ENCODE results near the gene AZIN2.
"Not testable (repeated sequence)": the region's sequence is repeated elsewhere in the genome, so short reads cannot be mapped to it uniquely, and the experiment has no call there.

The AZIN2 gene

GRCh38 chr1:33121728-33122127, 40.8 kb downstream of the AZIN2 start:
- Histone ChIP-seq H2AFZ (ENCODE audit: low read length) (no peak overlapping the region), H3K4me3 (ENCODE audit: low read depth, low read length, poor library complexity, severe bottlenecking) (no peak overlapping the region), H3K9me2 (ENCODE audit: low read depth, low read length) (no peaks in the 10 kb centered on the region), H3K27ac (ENCODE audit: low read depth, low read length, poor library complexity, severe bottlenecking) (no peak overlapping the region), H3F3A (ENCODE audit: insufficient read depth, low read length) (no peaks in the 10 kb centered on the region), H3K4me2 (ENCODE audit: low read length) (no peak overlapping the region), H4K20me1 (ENCODE audit: insufficient read depth, low read length) (no peaks in the 10 kb centered on the region), H3K9me3 (ENCODE audit: low read length) (no peaks in the 10 kb centered on the region), H3K79me2 (ENCODE audit: insufficient read depth, low read length) (no peaks in the 10 kb centered on the region), H3K9ac (ENCODE audit: low read length) (no peak overlapping the region), H3K36me3 (ENCODE audit: insufficient read depth, low read length) (no peaks in the 10 kb centered on the region), H3K27me3 (ENCODE audit: insufficient read depth, low read length) (no peaks in the 10 kb centered on the region), H3K4me1 (ENCODE audit: insufficient read depth, low read length, severe bottlenecking) (no peaks in the 10 kb centered on the region)
- no peak for TF ChIP-seq CTCF (IDR thresholded peaks at IDR 0.05; ENCODE audit: low read length)
- no peak for TF ChIP-seq EZH2 (IDR thresholded peaks at IDR 0.05; ENCODE audit: borderline replicate concordance, low read length)

DNA sequence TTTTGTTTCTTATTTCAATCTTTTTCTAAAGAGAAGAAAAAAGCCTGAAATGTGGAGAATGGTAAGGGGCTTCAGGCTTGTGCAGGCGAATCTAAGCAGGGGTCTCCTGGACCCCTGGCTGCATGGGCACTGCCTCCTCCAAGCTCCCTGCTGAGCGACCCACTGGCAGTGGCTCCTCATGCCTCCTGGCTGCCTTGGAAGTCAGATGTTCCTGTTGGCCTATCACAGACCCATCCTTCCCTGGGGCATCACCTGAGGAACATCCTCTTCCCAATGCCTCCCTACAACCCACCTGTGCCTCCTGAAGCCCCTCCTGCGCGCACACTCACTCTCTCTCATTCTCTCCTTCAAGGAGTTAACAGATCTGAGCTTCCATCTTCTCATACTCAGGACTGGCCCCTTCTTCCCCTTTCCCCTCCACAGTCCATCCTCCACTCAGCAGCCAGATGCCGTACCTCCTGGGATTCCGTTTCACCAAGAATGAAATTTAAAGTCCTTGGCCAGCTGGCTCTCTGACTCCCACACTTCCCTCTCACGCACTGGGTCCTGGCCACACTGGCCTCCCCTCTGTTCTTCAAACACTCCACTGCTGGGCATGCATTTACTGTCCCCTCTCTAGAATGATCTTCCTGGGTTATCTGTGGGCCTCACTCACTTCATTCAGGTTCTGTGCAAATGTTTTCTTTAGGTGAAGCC, 41.7 kb downstream of the AZIN2 start:
- H3K27ac ChIP-seq (ENCODE audit: low read depth, low read length, poor library complexity, severe bottlenecking) = no peak overlapping the region
- H3K9me2 ChIP-seq (ENCODE audit: low read depth, low read length) = no peaks in the 10 kb centered on the region
- H2AFZ ChIP-seq (ENCODE audit: low read length) = no peak overlapping the region
- no peak overlapping the region for H3K9ac ChIP-seq (ENCODE audit: low read length)
- no peaks in the 10 kb centered on the region for H3K36me3 ChIP-seq (ENCODE audit: insufficient read depth, low read length)
- H3F3A ChIP-seq (ENCODE audit: insufficient read depth, low read length) = no peaks in the 10 kb centered on the region
- TF ChIP-seq CTCF (IDR thresholded peaks at IDR 0.05; ENCODE audit: low read length) (no peak), EZH2 (IDR thresholded peaks at IDR 0.05; ENCODE audit: borderline replicate concordance, low read length) (no peak)
- H3K4me3 ChIP-seq (ENCODE audit: low read depth, low read length, poor library complexity, severe bottlenecking) = no peak overlapping the region
- no peaks in the 10 kb centered on the region for H3K79me2 ChIP-seq (ENCODE audit: insufficient read depth, low read length)
- H3K4me2 ChIP-seq (ENCODE audit: low read length) = no peak overlapping the region
- no peaks in the 10 kb centered on the region for H3K9me3 ChIP-seq (ENCODE audit: low read length)
- peaks cover 8% of the 10 kb centered on the region for H3K4me1 ChIP-seq (ENCODE audit: insufficient read depth, low read length, severe bottlenecking)
- H4K20me1 ChIP-seq (ENCODE audit: insufficient read depth, low read length) = no peaks in the 10 kb centered on the region
- H3K27me3 ChIP-seq (ENCODE audit: insufficient read depth, low read length) = no peaks in the 10 kb centered on the region

- Histone ChIP-seq H4K20me1 (ENCODE audit: insufficient read depth, low read length) (no peaks in the 10 kb centered on the region), H3K27me3 (ENCODE audit: insufficient read depth, low read length) (no peaks in the 10 kb centered on the region), H3K4me3 (ENCODE audit: low read depth, low read length, poor library complexity, severe bottlenecking) (no peak overlapping the region), H3K9ac (ENCODE audit: low read length) (no peak overlapping the region), H3K9me3 (ENCODE audit: low read length) (no peaks in the 10 kb centered on the region), H3K36me3 (ENCODE audit: insufficient read depth, low read length) (no peaks in the 10 kb centered on the region), H3K9me2 (ENCODE audit: low read depth, low read length) (no peaks in the 10 kb centered on the region), H3K4me2 (ENCODE audit: low read length) (no peak overlapping the region), H3F3A (ENCODE audit: insufficient read depth, low read length) (no peaks in the 10 kb centered on the region), H3K79me2 (ENCODE audit: insufficient read depth, low read length) (no peaks in the 10 kb centered on the region), H3K4me1 (ENCODE audit: insufficient read depth, low read length, severe bottlenecking) (peaks cover 9% of the 10 kb centered on the region), H3K27ac (ENCODE audit: low read depth, low read length, poor library complexity, severe bottlenecking) (no peak overlapping the region), H2AFZ (ENCODE audit: low read length) (no peak overlapping the region)
- no peak for TF ChIP-seq CTCF (IDR thresholded peaks at IDR 0.05; ENCODE audit: low read length)
- no peak for TF ChIP-seq EZH2 (IDR thresholded peaks at IDR 0.05; ENCODE audit: borderline replicate concordance, low read length)
These were observed 42.3 kb downstream of the AZIN2 start for GRCh38 chr1:33123266-33123665.

DNA sequence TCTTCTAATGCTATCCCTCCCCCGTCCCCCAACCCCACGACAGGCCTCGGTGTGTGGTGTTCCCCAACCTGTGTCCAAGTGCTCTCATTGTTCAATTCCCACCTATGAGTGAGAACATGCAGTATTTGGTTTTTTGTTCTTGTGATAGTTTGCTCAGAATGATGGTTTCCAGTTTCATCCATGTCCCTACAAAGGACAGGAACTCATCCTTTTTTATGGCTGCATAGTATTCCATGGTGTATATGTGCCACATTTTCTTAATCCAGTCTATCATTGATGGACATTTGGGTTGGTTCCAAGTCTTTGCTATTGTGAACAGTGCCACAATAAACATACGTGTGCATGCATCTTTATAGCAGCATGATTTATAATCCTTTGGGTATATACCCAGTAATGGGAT, 43.7 kb downstream of the AZIN2 start:
- H3K4me2 ChIP-seq (ENCODE audit: low read length); H3K27ac ChIP-seq (ENCODE audit: low read depth, low read length, poor library complexity, severe bottlenecking); H3K4me3 ChIP-seq (ENCODE audit: low read depth, low read length, poor library complexity, severe bottlenecking); H3K27me3 ChIP-seq (ENCODE audit: insufficient read depth, low read length); H3F3A ChIP-seq (ENCODE audit: insufficient read depth, low read length); H2AFZ ChIP-seq (ENCODE audit: low read length); H3K4me1 ChIP-seq (ENCODE audit: insufficient read depth, low read length, severe bottlenecking); H3K9me3 ChIP-seq (ENCODE audit: low read length); H3K9ac ChIP-seq (ENCODE audit: low read length); H3K9me2 ChIP-seq (ENCODE audit: low read depth, low read length); H4K20me1 ChIP-seq (ENCODE audit: insufficient read depth, low read length); H3K36me3 ChIP-seq (ENCODE audit: insufficient read depth, low read length); H3K79me2 ChIP-seq (ENCODE audit: insufficient read depth, low read length): not testable (repeated sequence)
